A549 treated with AZD2906 at 1 μM for 4 hours (cell line): ENCODE data around the gene NEO1. TPM values are rescaled to one million over a fixed set of nuclear protein-coding genes. Genes with fewer than 3 reads are reported as not detected.

Experiments used
- total RNA-seq: library from RNA; stranded (reverse); fragments of 200-300 nt; extraction: Qiagen RNA extraction; gene quantifications from 5 replicates; pipeline ENCODE4 v1.2.3, GENCODE V29; 2022

Gene NEO1
- total RNA-seq: 30.4 to 35.4 TPM (median 31.9 TPM) in 5 replicates

GRCh38 chr15:73051807-73052652 is at the start of gene NEO1:
Gene NEO1, plus strand, starts transcription at chr15:73052463. Its CDS starts 213 bp downstream, at chr15:73052676.

